Transverse colon (tissue), 4 donors: Measurements from ENCODE around the gene CTBP2.

ENCODE experiments used
- EP300 ChIP-seq: sonication (generic); formaldehyde crosslinking; IDR thresholded peaks from one replicate; pipeline ENCODE4 v1.6.1; 2017; ENCODE audit warnings: antibody characterized with exemption, low read depth
- POLR2A ChIP-seq: fragments of 450-650 bp; IDR thresholded peaks from one replicate; pipeline ENCODE4 v1.6.1; 2016; ENCODE audit warnings: antibody characterized with exemption, mild to moderate bottlenecking, moderate library complexity
- POLR2AphosphoS5 ChIP-seq, 3 donors: sonication (generic); formaldehyde crosslinking; IDR thresholded peaks; one replicate each; pipeline ENCODE4 v1.6.1; 2016; ENCODE audit warnings: antibody characterized with exemption in 3 of 3
- TF ChIP-seq, protein P1 (sequence below), 5 experiments: fragments of 200-600 bp in 3 of 5; fragments of 450-650 bp in 2 of 5; sonication (generic) in 3 of 5; IDR thresholded peaks; 1 replicate in 2 of 5; 2 replicates in 3 of 5; pipeline ENCODE4 v1.5.1; 2016 to 2017; ENCODE audit warnings: antibody characterized with exemption in 5 of 5, inconsistent platforms in 3 of 5, mild to moderate bottlenecking in 2 of 5, moderate library complexity in 1 of 5

- TF ChIP-seq, protein P1, sequence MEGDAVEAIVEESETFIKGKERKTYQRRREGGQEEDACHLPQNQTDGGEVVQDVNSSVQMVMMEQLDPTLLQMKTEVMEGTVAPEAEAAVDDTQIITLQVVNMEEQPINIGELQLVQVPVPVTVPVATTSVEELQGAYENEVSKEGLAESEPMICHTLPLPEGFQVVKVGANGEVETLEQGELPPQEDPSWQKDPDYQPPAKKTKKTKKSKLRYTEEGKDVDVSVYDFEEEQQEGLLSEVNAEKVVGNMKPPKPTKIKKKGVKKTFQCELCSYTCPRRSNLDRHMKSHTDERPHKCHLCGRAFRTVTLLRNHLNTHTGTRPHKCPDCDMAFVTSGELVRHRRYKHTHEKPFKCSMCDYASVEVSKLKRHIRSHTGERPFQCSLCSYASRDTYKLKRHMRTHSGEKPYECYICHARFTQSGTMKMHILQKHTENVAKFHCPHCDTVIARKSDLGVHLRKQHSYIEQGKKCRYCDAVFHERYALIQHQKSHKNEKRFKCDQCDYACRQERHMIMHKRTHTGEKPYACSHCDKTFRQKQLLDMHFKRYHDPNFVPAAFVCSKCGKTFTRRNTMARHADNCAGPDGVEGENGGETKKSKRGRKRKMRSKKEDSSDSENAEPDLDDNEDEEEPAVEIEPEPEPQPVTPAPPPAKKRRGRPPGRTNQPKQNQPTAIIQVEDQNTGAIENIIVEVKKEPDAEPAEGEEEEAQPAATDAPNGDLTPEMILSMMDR (IDR thresholded peaks at IDR 0.05): no peak
- no peak for TF ChIP-seq POLR2A
- TF ChIP-seq POLR2AphosphoS5 (IDR thresholded peaks at IDR 0.05): no peak
- TF ChIP-seq EP300: no peak
These were observed 12.3 kb upstream of the CTBP2 start for GRCh38 chr10:125172694-125173093.
